ENCODE measurements around the gene MARCHF9.

Gene MARCHF9

DNA sequence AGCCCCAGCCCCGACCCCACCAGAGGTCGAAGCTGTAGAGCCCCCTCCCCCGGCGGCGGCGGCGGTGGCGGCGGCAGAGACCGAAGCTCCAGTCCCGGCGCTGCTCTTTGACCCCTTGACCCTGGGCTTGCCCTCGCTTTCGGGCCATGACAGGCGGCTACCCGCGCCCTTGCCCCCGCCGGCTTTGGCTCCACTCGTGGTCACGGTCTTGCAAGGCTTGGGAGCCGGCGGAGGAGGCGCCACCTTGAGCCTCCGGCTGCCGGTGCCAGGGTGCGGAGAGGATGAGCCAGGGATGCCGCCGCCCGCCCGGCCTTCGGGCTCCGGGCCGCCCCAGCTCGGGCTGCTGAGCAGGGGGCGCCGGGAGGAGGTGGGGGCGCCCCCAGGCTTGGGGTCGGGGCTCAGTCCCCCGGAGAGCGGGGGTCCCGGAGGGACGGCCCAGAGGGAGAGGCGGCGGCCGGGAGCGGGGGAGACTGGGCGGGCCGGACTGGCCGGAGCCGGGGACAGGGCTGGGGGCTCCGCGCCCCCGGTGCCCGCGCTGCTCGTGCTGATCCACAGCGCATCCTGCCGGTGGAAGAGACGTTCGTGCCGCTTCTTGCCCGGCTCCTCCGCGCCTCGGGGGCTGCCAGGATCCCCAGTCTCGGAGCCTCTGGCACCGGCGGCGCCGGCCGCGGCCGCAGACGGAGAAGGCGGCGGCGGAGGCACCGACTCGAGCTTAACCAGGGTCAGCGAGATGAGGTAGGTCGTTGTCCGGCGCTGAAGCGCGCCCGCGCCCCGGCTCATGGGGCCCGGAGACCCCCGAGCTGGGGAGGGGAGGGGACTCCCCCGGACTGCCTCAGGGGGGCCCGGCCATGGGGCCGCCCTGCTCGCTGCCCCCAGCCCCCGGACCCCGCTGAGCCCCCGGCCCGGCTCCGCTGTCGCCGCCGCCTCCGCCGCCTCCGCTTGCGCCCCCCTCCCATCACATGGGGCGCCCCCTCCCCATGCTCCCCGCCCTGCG is 17.1 kb upstream of the MARCHF9 start:
- in situ Hi-C loops (cut with HindIII; ENCODE audit: low sequenced_read_pairs), result no loop called here

DNA sequence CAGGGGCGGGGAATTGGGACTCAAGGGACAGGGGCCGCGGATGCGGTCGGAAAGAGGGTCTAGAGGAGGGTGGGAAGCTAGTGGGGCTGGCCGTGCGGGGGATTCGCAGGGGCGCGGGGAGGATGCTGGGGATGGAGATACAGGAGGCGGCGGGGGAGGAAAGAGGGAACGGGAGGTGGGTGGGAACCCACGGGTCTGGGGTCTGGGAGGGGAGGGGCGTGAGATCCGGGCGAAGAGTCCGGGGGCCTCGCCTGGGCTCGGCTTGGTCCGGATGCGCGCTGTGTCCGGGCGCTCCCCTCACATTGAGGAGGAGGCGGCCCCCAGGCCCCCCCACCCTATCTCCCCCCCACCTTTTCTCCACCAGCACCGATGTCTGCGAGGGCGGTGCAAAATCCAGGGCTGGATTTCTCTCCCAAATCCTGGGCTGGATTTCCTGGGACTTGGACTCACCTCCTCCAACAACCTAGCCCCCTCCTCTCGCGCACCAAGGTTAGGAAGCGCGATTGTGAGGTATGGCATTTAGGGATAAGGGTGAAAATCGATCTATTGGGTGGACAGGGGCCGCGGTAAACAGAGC is 16.2 kb upstream of the MARCHF9 start, which contains the start of gene AGAP2:
AGAP2 (minus strand) TSS at position 82 of the 577 bp plus-strand sequence. CDS start 496 bp downstream, outside the sequence.
- in situ Hi-C loops (cut with HindIII; ENCODE audit: low sequenced_read_pairs), result no loop called here

DNA sequence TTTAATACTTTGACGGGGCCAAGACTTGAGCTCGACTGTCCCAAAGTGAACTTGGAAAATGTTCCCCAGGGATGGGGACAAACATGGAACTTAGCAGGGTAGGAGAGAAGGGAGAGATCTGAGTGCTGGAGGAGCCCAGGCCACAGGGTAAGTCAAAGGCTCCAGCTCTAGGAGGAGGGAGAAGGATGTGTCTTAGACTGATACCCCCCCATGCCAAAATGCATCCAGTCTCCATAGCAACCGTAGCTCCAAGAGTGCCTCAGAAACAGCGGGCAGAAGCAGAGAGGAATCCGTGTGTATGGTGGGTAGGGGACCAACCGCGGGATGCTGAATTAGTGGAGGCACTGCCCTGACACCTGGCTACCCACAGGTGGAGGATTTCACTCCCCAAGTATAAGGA is 15.5 kb upstream of the MARCHF9 start:
- in situ Hi-C loops (cut with HindIII; ENCODE audit: low sequenced_read_pairs), result no loop called here

DNA sequence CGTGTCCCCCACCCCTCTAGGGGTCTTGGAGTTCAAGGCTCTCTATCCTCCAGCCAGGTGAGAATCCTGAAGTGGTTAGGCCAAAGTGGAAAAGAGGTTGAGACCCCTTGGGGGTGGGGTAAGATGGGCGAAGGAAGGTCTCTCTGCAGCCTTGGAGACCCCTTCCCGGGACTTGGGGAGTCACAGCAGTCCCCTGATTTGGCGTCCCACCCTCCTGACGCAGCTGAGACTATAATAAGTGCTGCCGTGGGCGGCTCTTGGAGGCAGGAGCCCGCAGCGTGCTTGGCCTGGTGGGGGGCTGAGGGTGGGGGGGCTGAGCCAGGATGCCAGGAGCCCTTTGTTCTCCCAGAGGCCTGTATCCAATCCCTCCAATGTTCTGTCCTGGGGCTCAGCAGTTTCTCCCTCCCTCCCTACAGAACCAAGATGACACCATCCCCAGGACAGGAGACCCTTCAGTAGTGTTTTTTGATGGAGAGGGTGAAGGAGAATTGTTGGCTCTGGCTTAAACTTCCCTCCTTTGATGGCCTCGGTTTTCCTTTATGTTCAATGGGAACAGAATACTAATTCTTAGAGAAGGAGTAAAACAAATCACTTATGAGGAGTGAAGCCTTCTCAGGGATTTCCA is 14.9 kb upstream of the MARCHF9 start:
- in situ Hi-C loops (cut with HindIII; ENCODE audit: low sequenced_read_pairs), result no loop called here

DNA sequence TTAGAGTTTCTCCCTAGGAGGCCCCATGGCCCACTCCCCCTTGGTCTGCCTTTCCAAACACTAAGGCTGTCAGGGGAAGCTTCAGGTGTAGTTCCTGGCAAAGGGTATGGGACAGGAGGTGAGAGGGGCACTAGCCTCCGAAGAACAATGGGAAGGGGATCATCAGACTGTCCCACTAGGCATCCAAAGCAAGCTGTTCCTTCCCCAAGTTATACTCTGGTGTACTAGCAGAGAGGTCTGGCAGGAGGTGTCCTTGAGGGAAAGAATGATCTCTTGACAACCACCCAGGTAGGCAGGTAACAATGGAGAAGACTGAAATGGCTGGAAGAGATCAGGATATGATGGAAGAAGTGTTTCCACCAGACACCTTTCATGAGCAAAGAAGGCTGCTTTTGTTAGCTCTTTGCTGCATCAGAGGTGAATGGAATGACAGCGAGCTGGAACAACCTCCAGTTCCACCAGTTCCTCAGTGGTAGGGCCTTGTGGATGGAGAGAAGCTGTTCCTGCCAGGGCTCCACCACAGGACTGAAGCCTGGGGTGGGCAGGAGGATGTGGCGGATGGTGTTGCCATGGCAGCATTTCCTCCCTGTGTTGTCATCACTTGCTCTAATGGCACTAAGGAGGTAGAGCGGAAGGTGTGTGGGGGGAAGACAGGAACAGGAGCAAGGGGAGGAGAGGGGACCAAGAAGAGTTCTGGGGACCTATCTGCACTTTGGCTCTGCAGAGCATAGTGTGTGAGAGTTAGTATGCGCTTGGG is 14.1 kb upstream of the MARCHF9 start:
- in situ Hi-C loops (cut with HindIII; ENCODE audit: low sequenced_read_pairs), result no loop called here

DNA sequence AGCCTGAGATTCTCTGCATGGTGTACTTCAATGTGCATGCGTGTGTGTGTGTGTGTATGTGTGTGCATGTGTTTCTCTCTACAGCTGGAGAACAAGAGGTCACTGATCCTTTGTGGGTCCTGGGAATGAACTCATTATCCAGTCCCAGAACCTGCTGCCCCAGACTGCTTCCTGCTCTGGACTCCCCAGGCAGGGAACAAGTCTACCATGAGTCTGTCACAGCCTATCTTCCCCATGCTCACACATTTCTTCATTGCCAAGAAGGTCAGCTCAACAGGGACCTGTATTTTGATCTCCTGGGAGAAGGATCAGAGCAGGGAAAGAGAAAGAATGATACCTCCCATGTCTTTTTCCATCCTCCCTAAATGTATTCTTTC is 13.5 kb upstream of the MARCHF9 start:
- in situ Hi-C loops (cut with HindIII; ENCODE audit: low sequenced_read_pairs), result no loop called here

DNA sequence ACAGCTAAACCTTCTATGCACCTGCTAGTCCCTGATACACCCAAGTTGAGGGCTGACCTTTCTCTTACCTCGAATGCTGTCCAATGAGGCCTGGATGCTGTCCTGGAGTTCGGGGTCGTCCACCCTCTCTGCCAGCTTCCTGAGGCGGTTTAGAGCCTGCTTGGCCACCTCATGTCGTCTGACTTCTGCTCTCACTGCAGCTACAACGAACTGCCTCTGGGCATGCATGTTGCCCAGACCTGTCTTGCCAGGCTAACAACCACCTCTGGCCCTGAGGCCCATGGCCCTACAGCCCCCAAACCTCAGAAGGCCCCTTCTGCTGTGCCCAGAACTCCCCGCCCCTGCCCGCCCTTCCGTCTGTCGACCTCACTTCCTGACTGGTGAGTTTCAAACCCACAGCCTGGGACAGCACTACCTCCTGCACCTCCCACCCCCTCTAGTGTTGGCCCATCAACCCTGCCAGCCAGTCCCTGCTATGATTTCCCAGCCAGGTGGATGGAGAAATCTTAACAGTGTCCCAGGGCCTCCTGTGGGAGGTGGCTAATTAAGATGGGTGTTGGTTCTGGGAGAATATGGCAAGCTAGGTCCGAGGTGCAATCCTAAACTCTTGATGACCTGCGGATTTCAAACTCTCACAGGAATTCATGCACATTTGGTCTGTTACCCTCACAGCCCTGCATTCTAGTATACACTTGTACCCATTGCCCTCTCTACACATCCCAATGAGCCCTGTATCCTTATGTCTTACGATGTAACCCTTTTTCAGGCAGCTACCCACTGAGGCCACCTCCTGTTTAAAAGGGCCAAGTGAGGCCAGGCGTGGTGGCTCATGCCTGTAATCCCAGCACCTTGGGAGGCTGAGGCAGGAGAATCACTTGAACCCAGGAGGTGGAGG is 12.8 kb upstream of the MARCHF9 start:
- in situ Hi-C loops (cut with HindIII; ENCODE audit: low sequenced_read_pairs), result no loop called here

DNA sequence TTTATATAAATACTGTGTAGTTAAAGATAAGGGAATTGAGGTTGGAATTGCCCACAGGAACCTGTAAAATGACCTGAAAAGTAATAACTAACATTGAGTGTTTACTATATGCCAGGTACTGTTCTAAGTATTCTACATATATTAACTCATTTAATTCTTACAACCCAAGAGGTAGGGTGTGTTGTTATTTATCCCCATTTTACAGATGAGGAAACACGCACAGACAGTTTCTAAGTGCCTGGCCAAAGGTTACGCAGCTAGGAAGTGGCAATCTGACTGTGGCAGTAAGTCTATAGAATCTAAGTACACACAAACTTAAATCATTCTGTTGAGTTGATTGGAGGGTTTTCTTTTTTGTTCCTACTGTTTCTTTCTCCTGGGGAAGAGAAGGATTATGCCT is 11.1 kb upstream of the MARCHF9 start:
- in situ Hi-C loops (cut with HindIII; ENCODE audit: low sequenced_read_pairs), result no loop called here

DNA sequence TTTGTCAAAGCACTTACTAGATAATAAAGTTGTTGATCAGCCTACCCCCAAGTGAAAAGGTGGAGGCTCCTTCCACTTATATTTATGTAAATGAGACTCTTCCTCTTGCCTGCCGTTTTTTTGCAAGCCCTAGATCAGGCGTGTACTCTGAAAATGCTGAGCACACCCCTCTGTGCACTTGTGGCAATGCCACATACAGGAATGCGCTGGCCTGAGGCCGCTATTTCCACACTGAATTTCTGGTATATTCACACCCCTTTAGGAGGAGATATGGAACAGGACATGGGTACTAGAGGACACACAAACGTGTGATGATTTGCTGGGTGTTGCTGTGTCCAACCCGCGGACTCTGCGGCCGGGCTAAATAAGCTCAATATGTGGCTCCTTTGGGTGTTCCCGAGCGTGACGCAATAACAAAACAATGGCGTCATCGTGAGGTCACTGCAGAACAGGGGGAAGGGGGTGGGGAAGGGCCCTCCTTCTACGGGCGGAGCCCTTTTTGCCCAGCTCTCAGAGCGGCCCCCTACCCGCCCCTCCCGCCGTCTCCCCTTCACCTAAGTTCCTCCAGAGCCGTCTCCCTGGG is 10.6 kb upstream of the MARCHF9 start:
- in situ Hi-C loops (cut with HindIII; ENCODE audit: low sequenced_read_pairs), result no loop called here

DNA sequence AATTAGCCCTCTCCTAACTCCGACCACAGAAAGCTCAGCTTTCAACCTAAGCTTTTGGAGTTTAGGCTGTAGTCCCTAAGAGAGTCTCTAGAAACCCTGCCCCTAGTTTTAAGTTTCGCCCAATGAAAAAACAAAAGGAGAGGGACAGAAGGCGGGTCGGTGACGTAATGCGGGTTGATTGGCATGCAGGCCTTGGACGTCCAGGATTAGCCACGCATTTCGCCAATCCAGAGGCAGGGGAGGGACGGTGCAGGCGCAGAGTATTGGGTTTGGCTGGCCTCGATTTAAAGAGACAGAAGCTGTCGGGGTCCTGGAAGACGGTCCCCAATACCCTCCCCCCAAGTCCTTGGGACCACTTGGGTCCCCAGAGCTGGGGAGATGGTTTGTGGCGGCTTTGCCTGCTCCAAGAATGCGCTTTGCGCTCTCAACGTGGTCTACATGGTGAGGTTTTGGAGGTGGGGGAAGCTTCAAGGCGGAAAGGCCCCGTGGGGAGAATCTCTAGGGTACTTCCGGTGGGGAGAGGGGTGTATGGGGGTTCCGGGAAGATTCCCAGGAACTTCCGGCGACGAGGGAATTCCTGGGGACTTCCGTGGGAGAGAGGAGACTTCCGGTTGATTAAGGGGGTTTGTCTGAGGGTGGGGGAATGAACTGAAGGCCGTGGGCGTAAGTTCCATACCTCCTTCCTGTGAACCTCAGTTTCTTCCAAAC is 10.0 kb upstream of the MARCHF9 start, which contains the start of gene TSPAN31:
TSPAN31 (plus strand) TSS at position 263 of the 708 bp plus-strand sequence; CDS start at position 379, 116 bp downstream.
- in situ Hi-C loops (cut with HindIII; ENCODE audit: low sequenced_read_pairs), result loop anchor here (5.0 kb wide), 2 partner anchors 42 to 43 kb away; no protein-coding TSS in a partner anchor

DNA sequence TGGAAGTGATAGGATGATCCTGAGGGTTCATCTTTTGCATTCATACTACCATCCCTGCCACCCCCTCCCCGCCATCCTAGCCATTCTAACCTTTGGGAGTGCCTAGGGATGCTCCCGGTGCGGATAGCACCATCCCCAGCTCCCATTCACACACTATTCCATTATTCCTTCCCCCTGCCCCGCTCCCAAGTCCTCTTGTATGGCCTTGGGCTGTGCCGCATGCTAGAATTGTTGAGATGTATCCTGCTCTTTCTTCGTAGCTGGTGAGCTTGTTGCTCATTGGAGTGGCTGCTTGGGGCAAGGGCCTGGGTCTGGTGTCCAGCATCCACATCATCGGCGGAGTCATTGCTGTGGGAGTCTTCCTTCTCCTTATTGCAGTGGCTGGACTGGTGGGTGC is 9.4 kb upstream of the MARCHF9 start:
- in situ Hi-C loops (cut with HindIII; ENCODE audit: low sequenced_read_pairs), result loop anchor here (5.0 kb wide), 2 partner anchors 42 to 43 kb away; no protein-coding TSS in a partner anchor

DNA sequence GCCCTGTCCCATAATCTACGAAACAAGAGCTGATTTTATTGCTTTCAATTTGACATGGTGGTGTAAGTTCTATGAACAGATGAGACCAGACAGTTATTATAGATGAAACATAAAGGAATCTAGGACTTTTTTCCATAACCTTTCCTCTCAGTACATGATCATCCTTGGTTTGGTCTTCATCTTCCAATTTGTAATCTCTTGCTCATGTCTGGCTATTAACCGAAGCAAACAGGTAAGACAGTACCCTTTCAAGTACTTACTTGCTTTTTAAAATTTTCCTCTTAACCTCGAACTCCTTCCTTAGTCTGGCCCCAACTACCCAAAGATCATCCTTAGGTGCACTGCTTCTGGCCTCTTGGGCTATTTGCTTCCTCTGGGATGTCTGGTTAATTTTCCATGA is 8.9 kb upstream of the MARCHF9 start:
- in situ Hi-C loops (cut with HindIII; ENCODE audit: low sequenced_read_pairs), result loop anchor here (5.0 kb wide), 2 partner anchors 41 to 44 kb away; no protein-coding TSS in a partner anchor

DNA sequence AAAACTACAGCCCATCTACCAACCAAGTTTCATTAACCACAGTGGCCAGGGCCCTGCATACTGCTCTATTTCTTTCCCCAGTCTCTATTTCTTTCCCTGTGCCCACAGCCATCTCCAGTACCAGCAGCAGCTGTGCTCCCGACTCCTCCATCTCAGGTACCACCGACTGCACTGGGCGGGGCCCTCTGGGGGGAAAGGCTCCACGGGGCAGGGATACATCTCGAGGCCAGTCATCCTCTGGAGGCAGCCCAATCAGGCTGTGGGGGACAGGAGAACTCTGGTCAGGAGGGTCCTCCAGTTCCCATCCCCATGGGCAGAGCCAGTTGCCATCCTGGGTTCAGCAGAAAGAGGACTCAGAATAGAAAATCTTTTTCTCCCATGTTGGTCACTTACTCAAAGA is 5.8 kb upstream of the MARCHF9 start:
- in situ Hi-C loops (cut with HindIII; ENCODE audit: low sequenced_read_pairs), result loop anchor here (5.0 kb wide), 2 partner anchors 38 to 47 kb away; no protein-coding TSS in a partner anchor

DNA sequence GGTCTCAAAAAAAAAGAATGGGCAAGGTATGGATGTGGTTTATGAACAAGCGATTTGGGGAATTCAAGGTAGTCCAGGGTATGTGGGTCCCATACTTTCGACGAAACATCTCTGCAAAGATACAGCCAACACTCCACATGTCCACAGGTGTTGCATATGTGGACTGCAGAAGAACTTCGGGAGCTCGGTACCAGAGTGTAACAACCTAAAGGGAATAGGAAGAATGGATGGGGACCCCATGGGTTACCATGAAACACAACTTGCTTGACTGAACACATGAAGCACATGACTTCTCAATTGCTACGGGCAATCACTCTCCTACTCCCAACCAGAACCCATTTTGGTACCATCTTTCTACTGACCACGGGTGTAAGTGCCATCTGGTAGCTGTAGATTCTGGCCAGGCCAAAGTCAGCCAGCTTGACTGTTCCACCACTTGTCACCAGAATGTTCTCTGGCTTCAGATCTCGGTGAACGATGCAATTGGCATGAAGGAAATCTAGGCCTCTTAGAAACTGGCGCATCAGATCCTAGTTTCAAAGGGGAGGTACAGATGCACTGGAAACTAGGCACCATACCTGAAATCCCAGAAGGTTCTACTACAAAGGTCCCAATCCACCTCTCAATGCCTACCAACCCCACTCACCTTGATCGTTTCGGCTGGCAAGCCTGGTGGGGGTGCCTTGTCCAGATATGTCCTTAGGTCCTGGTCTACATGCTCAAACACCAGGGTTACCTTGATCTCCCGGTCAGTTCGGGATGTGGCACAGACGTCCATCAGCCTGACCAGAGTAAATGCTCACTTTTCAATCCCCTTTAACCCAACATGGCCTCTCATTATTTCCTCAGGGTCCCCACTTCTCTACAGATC is 4.1 kb upstream of the MARCHF9 start:
- in situ Hi-C loops (cut with HindIII; ENCODE audit: low sequenced_read_pairs), result no loop called here

DNA sequence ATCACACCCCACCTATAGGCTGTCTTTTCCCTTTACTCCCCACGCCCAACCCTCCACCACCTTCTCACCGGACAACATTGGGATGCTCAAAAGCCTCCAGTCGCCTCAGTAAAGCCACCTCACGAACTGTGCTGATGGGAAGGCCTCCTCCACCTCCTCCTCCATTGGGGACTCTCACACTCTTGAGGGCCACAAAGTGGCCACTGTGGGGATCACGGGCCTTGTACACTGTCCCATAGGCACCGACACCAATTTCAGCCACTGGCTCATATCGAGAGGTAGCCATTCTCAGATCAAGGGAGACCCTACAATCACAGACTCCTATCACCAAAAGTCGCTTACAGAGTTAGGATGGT is 3.5 kb upstream of the MARCHF9 start:
- in situ Hi-C loops (cut with HindIII; ENCODE audit: low sequenced_read_pairs), result no loop called here

DNA sequence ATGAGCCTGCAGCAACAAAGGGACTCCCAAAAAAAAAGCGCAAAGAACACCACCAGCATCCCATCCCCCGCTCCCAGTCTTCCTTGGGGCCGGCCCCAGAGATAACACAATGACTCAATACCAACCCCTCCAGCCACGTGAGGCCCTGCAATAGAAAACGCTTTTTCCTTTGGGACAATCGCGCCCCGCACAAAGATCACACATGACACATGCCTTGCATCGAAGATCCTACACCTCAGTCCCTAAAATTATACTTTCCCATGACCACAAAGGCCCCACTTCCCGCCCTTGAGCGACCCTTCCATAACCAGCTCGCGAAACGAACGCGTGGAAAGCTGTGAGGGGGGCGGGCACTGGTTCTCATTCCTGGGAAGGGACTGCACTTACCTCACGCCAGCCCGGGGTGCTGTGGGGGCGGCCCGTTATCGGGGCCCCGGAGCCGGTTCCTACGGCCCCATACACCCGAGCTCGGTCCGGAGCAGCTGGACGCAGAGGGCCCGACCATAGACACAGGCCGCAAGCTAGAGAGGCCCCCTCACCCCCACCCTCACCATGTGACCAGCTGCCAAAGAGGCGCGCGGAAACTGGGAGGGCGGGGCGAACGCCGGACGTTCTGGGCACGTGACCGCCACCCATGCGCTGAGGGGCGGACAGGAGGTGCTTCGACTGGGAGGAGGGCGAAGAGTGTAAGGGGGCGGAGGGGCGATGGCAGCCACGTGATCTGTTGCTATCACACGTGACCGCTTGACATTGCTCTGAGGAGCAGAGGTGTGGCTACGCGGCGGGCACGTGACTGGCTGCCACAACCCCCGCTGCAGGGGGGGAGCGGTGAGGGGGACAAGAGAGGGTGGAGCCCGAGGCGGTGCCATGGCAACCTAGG is 2.9 kb upstream of the MARCHF9 start, which contains the start of gene CDK4:
CDK4 (minus strand) TSS at position 523 of the 880 bp plus-strand sequence. CDS start 593 bp downstream, outside the sequence.
- in situ Hi-C loops (cut with HindIII; ENCODE audit: low sequenced_read_pairs), result no loop called here

DNA sequence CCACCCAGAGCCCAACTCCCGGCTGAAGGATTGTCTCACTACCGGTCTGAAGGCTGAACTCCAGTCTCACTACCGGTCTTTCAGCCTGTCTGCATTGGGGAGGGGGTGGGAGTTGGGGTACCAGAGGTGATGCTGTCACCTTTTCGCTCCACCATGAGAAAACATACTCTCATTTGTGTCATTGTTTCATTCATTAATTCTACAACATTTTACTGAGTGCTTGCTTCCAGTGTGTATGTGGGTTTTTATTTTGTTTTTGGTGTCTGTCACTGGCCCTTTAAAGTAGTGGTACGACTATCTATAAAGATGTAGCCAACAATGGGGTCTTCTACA is 2.3 kb upstream of the MARCHF9 start:
- in situ Hi-C loops (cut with HindIII; ENCODE audit: low sequenced_read_pairs), result no loop called here
